ENCODE results near the gene ASTN1. TPM values are rescaled to one million over a fixed set of nuclear protein-coding genes. Genes with fewer than 3 reads are reported as not detected.

ASTN1 gene

GRCh38 chr1:176809292-176809691 is 355.2 kb downstream of the ASTN1 start:
- Histone ChIP-seq H3K18ac (ENCODE audit: low read depth in 1 of 2, low read length in 2 of 2) (no peak overlapping the region), H3K23ac (ENCODE audit: low read length in 2 of 2) (no peak overlapping the region), H2AK5ac (ENCODE audit: low read length, severe bottlenecking) (no peak overlapping the region), H3K4ac (ENCODE audit: low read depth in 1 of 2, low read length in 2 of 2) (no peak overlapping the region), H2AFZ (ENCODE audit: low read depth, low read length) (no peak overlapping the region), H2BK120ac (ENCODE audit: low read depth, low read length) (no peak overlapping the region), H3K4me2 (ENCODE audit: low read length, poor library complexity, severe bottlenecking) (no peak overlapping the region), H3K9ac (ENCODE audit: low read length) (no peak overlapping the region), H2BK15ac (ENCODE audit: low read depth, poor library complexity, severe bottlenecking) (no peak overlapping the region), H3K27ac (ENCODE audit: low read length, poor library complexity, severe bottlenecking) (no peak overlapping the region), H3K36me3 (ENCODE audit: control insufficient read depth in 1 of 2, insufficient read depth in 2 of 2, low read depth in 1 of 2, low read length in 2 of 2) (no peaks in the 10 kb centered on the region), H3K4me1 (ENCODE audit: control insufficient read depth, insufficient read depth, low read depth, low read length) (no peaks in the 10 kb centered on the region), H3K14ac (ENCODE audit: low read length in 2 of 2) (no peak overlapping the region), H3K4me3 (ENCODE audit: insufficient read depth in 1 of 2, low read depth in 1 of 2, low read length in 2 of 2) (no peak overlapping the region), H4K91ac (ENCODE audit: low read length) (no peak overlapping the region), H4K8ac (ENCODE audit: low read length) (no peak overlapping the region), H3K79me1 (replicated peaks; ENCODE audit: low read length, poor library complexity, severe bottlenecking) (no peaks in the 10 kb centered on the region), H2BK12ac (ENCODE audit: low read length in 2 of 2) (no peak overlapping the region), H3K9me3 (ENCODE audit: control insufficient read depth, low read length) (no peaks in the 10 kb centered on the region), H2BK5ac (ENCODE audit: low read depth, low read length, poor library complexity, severe bottlenecking) (no peak overlapping the region), H3K27me3 (ENCODE audit: control insufficient read depth in 1 of 2, insufficient read depth in 1 of 2, low read length in 2 of 2) (no peaks in the 10 kb centered on the region)
- 63% methylated on average over 2 of the region's 2 CpGs for WGBS
- no peak for DNase-seq

Small RNA genes lying within 50 kb of the gene (small RNA-seq; reads per million reads assigned to genes)
- not detected for gene MIR488 (ENCODE audit: low read depth)

All from mesenchymal stem cell (in vitro differentiated cells and primary cell).